ENCODE data around the gene GGT1.
"Not testable (repeated sequence)": the region's sequence is repeated elsewhere in the genome, so short reads cannot be mapped to it uniquely, and the experiment has no call there.

Gene GGT1

DNA sequence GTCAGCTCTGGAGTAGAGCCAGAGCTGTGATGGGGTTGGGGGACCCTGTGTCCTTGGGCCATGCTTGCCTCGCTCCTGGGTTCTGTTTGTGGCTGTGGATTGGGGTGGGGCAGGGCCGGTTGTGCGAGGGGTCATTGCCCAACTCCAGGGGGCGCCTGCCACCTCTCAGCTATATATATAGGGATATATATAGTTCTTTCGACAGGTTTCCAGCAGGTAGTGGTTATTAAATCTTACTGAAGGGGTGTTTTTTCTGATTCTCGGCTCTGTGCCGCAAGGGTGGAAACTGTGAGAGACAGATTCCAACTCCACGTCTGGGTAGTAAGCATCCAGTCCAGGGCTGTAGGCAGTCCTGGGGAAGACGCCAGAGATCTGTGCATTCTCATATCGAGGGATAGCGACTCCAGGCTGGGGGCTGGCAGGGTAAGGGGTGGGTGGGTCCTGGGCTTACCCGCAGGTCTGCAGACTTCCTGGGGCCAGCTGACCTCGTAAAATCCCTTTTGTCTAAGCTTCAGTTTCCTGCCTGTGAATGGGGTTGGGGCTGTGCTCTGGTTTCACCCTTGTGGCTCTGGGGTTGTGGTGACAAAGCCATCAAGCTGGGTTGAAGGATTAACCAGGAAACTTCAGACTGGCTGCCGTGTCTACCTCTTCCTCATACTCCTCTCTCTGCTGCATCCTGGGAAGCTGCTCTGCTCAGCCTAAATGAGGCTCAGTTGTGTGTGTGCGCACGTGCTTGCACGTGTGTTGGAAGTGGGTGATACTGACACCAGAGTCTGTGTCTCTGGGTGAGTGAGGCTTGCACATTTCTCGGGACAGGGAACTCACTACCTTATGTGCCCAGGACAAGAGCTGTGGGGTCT lies 1.0 kb downstream of the GGT1 start:
- H3K27ac ChIP-seq (ENCODE audit: low read length); H3K36me3 ChIP-seq (ENCODE audit: insufficient read depth, low read depth, low read length); H3K4me3 ChIP-seq (ENCODE audit: low read length); H3K9me3 ChIP-seq (ENCODE audit: insufficient read depth, low read depth, low read length); H3K9ac ChIP-seq (ENCODE audit: low read depth, low read length); H3K27me3 ChIP-seq (ENCODE audit: insufficient read depth, low read length); H3K4me1 ChIP-seq (ENCODE audit: insufficient read depth, low read length): not testable (repeated sequence)

DNA sequence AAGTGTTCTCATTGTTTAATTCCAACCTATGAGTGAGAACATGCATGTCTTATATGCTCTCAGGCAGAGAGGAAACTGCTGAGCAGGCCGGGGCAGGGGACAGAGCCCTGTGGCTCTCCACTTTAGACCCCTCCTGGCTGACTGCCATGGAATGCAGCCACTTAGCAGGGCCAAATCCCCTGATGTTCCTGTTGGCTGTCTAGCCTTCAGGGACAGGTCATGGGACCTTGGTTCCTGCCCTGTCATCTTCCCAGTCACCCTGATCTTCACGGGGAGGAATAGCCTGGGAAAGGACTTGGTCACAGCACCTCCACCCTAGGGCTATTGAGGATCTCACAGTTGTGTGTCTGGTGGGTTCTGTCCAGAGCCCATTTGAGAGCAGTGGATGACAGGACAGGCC lies 3.3 kb downstream of the GGT1 start:
- H3K9me3 ChIP-seq (ENCODE audit: insufficient read depth, low read depth, low read length); H3K27ac ChIP-seq (ENCODE audit: low read length); H3K27me3 ChIP-seq (ENCODE audit: insufficient read depth, low read length); H3K9ac ChIP-seq (ENCODE audit: low read depth, low read length); H3K36me3 ChIP-seq (ENCODE audit: insufficient read depth, low read depth, low read length); H3K4me3 ChIP-seq (ENCODE audit: low read length); H3K4me1 ChIP-seq (ENCODE audit: insufficient read depth, low read length): not testable (repeated sequence)

DNA sequence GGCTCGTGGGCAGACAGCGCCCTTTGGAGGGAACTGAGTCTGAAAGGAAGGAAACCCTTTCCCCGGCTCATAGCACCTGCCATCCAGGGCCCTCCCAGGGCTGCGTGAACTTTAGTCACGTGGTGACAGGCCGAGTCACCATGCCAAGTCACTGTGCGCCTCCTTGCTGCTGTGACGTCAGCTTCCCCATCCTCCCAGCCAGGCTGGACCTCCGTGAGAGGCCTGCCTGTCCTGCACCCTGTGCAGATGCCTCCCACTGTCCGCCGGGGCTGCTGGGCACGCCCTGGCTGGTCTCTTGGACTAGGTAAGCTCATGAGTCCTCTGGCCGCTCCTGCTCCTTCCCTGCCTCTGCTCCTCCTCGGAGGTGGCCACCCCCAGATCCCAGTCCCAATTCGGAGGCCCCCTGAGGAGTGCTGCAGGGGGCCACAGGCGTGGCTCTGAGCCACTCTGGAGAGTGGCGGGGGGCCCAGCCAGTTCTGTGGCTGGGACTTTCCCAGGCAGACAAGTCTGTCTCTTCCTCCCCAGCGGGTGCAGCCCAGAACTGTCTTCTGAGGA lies 4.5 kb downstream of the GGT1 start:
- not testable (repeated sequence) for H3K27ac ChIP-seq (ENCODE audit: low read length); H3K9ac ChIP-seq (ENCODE audit: low read depth, low read length); H3K4me3 ChIP-seq (ENCODE audit: low read length)

DNA sequence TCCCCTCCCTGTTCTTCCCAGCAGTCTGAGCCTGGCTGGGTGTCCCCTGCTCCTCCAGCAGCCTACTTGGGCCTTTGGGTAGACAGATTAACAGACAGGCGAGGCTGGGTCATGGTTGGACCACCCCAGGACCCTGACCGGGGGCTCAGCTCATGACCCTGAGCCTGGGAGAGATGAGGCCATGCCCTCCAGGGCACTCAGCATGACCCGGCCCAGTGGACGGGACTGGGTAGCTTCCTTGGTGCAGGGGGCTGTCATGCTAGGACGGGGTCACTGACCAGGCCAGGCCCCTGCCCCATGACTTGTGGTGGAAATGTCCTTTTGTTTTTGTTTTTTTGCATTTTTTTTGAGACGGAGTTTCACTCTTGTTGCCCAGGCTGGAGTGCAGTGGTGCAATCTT lies 5.3 kb downstream of the GGT1 start:
- not testable (repeated sequence) for H3K9me3 ChIP-seq (ENCODE audit: insufficient read depth, low read depth, low read length); H3K36me3 ChIP-seq (ENCODE audit: insufficient read depth, low read depth, low read length); H3K4me1 ChIP-seq (ENCODE audit: insufficient read depth, low read length); H3K27ac ChIP-seq (ENCODE audit: low read length); H3K9ac ChIP-seq (ENCODE audit: low read depth, low read length); H3K4me3 ChIP-seq (ENCODE audit: low read length); H3K27me3 ChIP-seq (ENCODE audit: insufficient read depth, low read length)

More for the DNA sequence above, 4.5 kb downstream of the GGT1 start:
- not testable (repeated sequence) for H3K9me3 ChIP-seq (ENCODE audit: insufficient read depth, low read depth, low read length); H3K36me3 ChIP-seq (ENCODE audit: insufficient read depth, low read depth, low read length); H3K27me3 ChIP-seq (ENCODE audit: insufficient read depth, low read length); H3K4me1 ChIP-seq (ENCODE audit: insufficient read depth, low read length)

DNA sequence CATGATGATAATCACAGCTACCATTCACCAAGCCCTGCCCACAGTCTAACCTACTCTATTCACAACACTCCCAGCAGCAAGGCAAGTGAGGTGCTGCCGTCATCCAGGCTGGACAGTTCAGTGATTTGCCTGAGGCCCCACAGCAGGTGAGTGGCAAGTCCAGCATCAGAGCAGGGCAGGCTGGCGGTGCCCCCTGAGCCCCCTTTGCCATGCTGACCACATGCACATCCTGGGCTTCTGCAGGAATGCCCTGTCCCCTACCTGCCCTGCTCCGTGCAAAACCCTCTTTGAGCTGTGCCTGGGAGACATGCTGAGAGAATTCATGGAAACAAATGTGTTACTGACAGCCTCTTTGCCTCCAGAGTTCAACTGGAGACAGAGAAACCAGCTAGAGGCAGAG lies 6.9 kb downstream of the GGT1 start:
- not testable (repeated sequence) for H3K27ac ChIP-seq (ENCODE audit: low read length); H3K9me3 ChIP-seq (ENCODE audit: insufficient read depth, low read depth, low read length); H3K27me3 ChIP-seq (ENCODE audit: insufficient read depth, low read length); H3K9ac ChIP-seq (ENCODE audit: low read depth, low read length); H3K4me1 ChIP-seq (ENCODE audit: insufficient read depth, low read length); H3K4me3 ChIP-seq (ENCODE audit: low read length); H3K36me3 ChIP-seq (ENCODE audit: insufficient read depth, low read depth, low read length)

DNA sequence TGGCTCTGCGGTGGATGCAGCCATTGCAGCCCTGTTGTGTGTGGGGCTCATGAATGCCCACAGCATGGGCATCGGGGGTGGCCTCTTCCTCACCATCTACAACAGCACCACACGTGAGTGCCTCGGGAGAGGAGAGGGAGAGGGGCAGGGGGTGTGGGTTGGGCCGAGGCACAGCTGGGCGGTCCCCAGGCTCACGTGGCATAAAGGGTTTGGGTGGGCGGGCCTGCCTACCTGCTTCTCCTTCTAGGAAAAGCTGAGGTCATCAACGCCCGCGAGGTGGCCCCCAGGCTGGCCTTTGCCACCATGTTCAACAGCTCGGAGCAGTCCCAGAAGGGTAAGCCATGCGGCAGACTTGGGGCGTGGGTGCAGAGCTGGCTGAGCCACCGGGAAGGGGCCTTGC lies 11.8 kb downstream of the GGT1 start:
- H3K27me3 ChIP-seq (ENCODE audit: insufficient read depth, low read length); H3K27ac ChIP-seq (ENCODE audit: low read length); H3K4me3 ChIP-seq (ENCODE audit: low read length); H3K9ac ChIP-seq (ENCODE audit: low read depth, low read length); H3K4me1 ChIP-seq (ENCODE audit: insufficient read depth, low read length); H3K9me3 ChIP-seq (ENCODE audit: insufficient read depth, low read depth, low read length); H3K36me3 ChIP-seq (ENCODE audit: insufficient read depth, low read depth, low read length): not testable (repeated sequence)

DNA sequence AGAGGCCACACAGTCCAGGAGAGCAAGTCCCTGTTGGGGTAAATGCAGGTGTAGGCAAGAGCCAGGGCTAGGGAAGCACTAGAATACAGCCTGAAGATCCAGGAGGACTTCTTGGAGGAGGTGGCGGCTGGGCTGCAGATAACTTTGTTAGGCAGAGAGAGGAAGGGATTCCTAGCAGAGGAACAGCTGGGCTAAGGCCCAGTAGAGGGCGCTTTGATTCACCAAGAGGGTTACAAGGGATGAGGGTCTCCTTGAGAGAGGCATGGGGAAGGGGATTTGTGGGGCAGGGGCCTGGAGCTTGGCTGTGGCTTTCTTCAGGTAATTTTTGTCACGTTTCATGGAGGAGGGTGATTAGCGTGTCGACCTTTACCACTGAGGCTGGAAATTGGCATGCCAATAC lies 18.3 kb downstream of the GGT1 start:
- not testable (repeated sequence) for H3K4me1 ChIP-seq (ENCODE audit: insufficient read depth, low read length); H3K27ac ChIP-seq (ENCODE audit: low read length); H3K27me3 ChIP-seq (ENCODE audit: insufficient read depth, low read length); H3K9ac ChIP-seq (ENCODE audit: low read depth, low read length); H3K9me3 ChIP-seq (ENCODE audit: insufficient read depth, low read depth, low read length); H3K36me3 ChIP-seq (ENCODE audit: insufficient read depth, low read depth, low read length); H3K4me3 ChIP-seq (ENCODE audit: low read length)

DNA sequence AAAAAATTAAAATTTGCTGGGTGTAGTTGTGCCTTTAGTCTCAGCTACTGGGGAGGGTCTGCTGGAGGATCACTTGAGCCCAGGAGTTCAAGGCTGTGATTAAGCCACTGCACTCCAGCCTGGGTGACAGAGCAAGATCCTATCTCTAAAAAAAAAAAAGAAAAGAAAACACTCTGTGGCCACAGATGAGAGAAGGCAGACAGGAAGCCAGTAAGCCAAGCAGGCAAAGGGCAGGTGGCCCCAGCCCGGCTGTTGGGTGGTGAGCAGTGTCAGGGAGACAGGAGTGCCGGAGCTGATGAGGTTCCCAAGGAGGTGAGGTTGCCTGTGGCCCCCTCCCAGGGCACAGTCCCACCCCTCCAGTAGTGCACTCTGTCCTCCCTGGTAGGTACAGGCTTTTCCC lies 19.6 kb downstream of the GGT1 start:
- H3K9ac ChIP-seq (ENCODE audit: low read depth, low read length); H3K4me3 ChIP-seq (ENCODE audit: low read length); H3K27ac ChIP-seq (ENCODE audit: low read length); H3K27me3 ChIP-seq (ENCODE audit: insufficient read depth, low read length); H3K4me1 ChIP-seq (ENCODE audit: insufficient read depth, low read length); H3K36me3 ChIP-seq (ENCODE audit: insufficient read depth, low read depth, low read length); H3K9me3 ChIP-seq (ENCODE audit: insufficient read depth, low read depth, low read length): not testable (repeated sequence)

DNA sequence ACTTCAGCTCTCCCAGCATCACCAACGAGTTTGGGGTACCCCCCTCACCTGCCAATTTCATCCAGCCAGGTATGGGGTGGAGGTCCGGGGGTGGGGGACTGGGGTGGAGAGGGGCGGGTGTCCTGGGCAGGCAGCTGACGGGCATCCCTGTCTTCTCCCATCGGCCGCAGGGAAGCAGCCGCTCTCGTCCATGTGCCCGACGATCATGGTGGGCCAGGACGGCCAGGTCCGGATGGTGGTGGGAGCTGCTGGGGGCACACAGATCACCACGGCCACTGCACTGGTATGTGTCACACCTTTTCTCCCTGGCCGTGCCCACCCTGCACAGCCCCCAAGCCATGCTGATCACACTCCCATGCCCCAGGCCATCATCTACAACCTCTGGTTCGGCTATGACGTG lies 24.9 kb downstream of the GGT1 start:
- not testable (repeated sequence) for H3K9me3 ChIP-seq (ENCODE audit: insufficient read depth, low read depth, low read length); H3K9ac ChIP-seq (ENCODE audit: low read depth, low read length); H3K4me1 ChIP-seq (ENCODE audit: insufficient read depth, low read length); H3K4me3 ChIP-seq (ENCODE audit: low read length); H3K27me3 ChIP-seq (ENCODE audit: insufficient read depth, low read length); H3K27ac ChIP-seq (ENCODE audit: low read length); H3K36me3 ChIP-seq (ENCODE audit: insufficient read depth, low read depth, low read length)

DNA sequence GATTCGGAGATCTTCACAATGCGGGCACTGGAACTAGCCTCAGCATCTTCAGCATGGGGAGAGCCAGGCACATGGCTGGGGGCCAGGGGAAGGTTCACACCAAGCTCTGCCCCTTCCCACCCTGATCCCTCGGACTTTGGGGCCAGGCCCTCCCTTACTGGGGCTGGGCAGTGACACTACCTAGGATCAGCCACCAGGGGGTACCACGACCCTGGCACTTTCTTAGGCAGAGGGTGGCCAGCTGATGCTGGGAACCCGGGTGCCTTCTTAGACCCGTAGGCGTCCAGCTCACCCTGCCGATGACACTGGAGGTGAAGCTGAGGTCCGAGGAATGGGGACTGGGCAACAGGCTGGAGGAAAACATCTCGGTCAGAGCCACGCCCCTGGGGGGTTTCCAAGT lies 26.1 kb downstream of the GGT1 start:
- H3K9ac ChIP-seq (ENCODE audit: low read depth, low read length); H3K4me3 ChIP-seq (ENCODE audit: low read length); H3K27ac ChIP-seq (ENCODE audit: low read length); H3K36me3 ChIP-seq (ENCODE audit: insufficient read depth, low read depth, low read length); H3K9me3 ChIP-seq (ENCODE audit: insufficient read depth, low read depth, low read length); H3K4me1 ChIP-seq (ENCODE audit: insufficient read depth, low read length); H3K27me3 ChIP-seq (ENCODE audit: insufficient read depth, low read length): not testable (repeated sequence)

DNA sequence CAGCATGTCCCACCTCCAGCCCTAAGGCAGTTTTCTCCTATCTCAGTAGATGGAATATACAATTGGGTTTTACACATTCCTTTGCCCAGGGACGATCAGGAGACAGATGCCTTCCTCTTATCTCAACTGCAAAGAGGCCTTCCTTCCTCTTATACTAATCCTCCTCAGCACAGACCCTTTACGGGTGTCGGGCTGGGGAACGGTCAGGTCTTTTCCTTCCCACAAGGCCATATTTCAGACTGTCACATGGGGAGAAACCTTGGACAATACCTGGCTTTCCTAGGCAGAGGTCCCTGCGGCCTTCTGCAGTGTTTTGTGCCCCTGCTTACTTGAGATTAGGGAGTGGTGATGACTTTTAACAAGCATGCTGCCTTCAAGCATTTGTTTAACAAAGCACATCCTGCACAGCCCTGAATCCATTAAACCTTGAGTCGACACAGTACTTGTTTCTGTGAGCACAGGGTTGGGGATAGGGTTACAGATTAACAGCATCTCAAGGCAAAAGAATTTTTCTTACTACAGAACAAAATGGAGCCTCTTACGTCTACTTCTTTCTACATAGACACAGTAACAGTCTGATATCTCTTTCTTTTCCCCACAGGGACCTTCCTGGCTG lies 27.9 kb downstream of the GGT1 start:
- H3K4me3 ChIP-seq (ENCODE audit: low read length); H3K9me3 ChIP-seq (ENCODE audit: insufficient read depth, low read depth, low read length); H3K36me3 ChIP-seq (ENCODE audit: insufficient read depth, low read depth, low read length); H3K9ac ChIP-seq (ENCODE audit: low read depth, low read length); H3K4me1 ChIP-seq (ENCODE audit: insufficient read depth, low read length); H3K27ac ChIP-seq (ENCODE audit: low read length); H3K27me3 ChIP-seq (ENCODE audit: insufficient read depth, low read length): not testable (repeated sequence)

DNA sequence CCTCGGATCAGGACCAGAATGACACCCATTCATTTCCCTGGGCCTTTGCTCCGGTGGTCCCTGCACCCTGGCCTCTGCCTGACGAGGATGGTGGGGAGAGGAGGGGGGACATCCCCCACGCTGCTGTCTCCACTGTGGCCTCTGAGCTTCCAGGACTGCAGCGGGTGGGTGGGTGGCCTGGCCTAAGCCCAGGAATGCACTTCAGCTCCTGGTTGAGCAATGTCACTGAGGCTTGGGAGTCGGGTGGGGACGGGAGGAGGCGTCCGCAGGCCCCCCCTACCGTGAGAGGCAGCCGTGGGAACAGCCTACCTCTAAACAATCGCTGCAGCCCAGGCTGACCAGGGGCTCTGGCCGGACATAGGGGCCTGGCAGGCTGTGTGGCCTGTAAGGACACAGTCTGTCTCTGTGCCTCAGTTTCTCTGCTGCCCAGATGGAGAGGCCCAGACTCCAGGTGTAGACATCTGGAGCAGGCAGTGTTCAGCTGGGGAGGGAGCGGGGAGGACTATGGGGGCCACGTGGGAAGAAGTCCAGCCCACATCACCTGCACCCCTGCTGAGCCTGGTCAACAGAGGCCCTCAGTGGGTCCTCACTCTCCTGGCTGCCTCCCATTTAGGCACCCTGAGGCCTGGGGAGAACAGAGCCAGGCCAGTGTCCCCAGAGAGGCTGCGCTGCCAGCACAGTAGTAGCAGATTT lies 28.6 kb downstream of the GGT1 start:
- H3K27ac ChIP-seq (ENCODE audit: low read length); H3K36me3 ChIP-seq (ENCODE audit: insufficient read depth, low read depth, low read length); H3K4me3 ChIP-seq (ENCODE audit: low read length); H3K9ac ChIP-seq (ENCODE audit: low read depth, low read length); H3K9me3 ChIP-seq (ENCODE audit: insufficient read depth, low read depth, low read length); H3K4me1 ChIP-seq (ENCODE audit: insufficient read depth, low read length); H3K27me3 ChIP-seq (ENCODE audit: insufficient read depth, low read length): not testable (repeated sequence)

All from iPS-20b (cell line).